ENCODE measurements around the gene LRRC1.

Gene LRRC1

DNA sequence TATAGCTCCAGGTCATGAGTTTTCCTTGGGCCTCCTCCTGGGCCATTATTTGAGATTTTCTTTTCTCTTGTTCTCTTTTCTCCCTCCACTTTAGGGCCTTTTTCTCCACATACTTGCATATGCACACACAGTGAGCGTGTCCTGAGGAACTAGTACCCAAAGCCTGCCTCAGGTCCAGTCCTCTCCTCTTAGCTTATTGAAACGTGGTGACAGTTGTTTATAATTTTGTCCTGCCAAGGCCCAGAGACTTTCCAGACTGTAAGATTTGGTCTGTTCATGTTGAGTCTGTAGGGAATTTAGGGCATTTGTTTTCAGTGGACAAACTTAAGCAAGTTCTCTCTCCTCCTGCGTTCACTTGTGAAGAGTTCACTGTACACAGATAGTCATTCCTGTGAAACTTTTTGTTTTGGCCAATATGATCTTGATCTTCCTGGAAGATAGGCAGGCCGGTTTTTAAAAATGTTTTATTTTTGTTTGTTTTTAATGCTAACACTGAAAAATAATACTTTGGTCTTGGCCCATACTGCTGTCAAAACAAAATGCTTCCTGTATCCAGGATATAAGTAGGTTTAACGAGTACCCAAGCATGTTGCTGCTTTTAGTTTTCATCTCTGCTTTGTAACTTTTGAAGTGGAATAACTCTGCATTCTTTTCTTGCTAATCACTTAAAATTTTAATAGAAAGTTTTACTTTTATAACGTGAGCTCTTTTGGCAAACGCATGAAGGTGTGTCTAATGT, 20.7 kb downstream of the LRRC1 start:
- Histone ChIP-seq H3K4me3 (no peak overlapping the region), H3K9ac (no peak overlapping the region), H3K4me1 (peaks cover 0 to 16% (median 13%) of the 10 kb centered on the region in 10 experiments; a peak in 12 of 20 replicates), H4K20me1 (no peaks in the 10 kb centered on the region; a peak in 1 of 22 replicates), H3K4me2 (no peak overlapping the region), H3K27me3 (no peaks in the 10 kb centered on the region), H3K36me3 (no peaks in the 10 kb centered on the region), H3K27ac (no peak overlapping the region), H3K9me3 (replicated peaks in 1 of 11) (no peaks in the 10 kb centered on the region)
- TF ChIP-seq Cebpa-rat (IDR thresholded peaks at IDR 0.05): no peak

- H3K36me3 ChIP-seq: no peaks in the 10 kb centered on the region
- H3K4me2 ChIP-seq: no peak overlapping the region
- H3K27me3 ChIP-seq: no peaks in the 10 kb centered on the region
- no peak for TF ChIP-seq Cebpa-rat (IDR thresholded peaks at IDR 0.05)
- no peaks in the 10 kb centered on the region for H3K9me3 ChIP-seq (replicated peaks in 1 of 11)
- peaks cover 0 to 7% (median 4%) of the 10 kb centered on the region in 10 experiments; a peak in 5 of 20 replicates for H3K4me1 ChIP-seq
- H3K27ac ChIP-seq: no peak overlapping the region
- H3K9ac ChIP-seq: no peak overlapping the region
- no peak overlapping the region for H3K4me3 ChIP-seq
- H4K20me1 ChIP-seq: no peaks in the 10 kb centered on the region
Observed at GRCh38 chr6:53818858-53819609, 24.2 kb downstream of the LRRC1 start.

- TF ChIP-seq Cebpa-rat (IDR thresholded peaks at IDR 0.05): no peak
- no peaks in the 10 kb centered on the region for H3K27me3 ChIP-seq
- no peak overlapping the region for H3K27ac ChIP-seq
- no peak overlapping the region for H3K9ac ChIP-seq
- H3K4me1 ChIP-seq: no peaks in the 10 kb centered on the region
- H4K20me1 ChIP-seq: no peaks in the 10 kb centered on the region
- no peaks in the 10 kb centered on the region for H3K36me3 ChIP-seq
- 0 out of 22 replicates have a peak, but pooled peaks cover 0 to 5% (median 0%) of the 10 kb centered on the region in 11 experiments for H3K9me3 ChIP-seq (replicated peaks in 1 of 11)
- H3K4me3 ChIP-seq: no peak overlapping the region
- H3K4me2 ChIP-seq: no peak overlapping the region
Observed at GRCh38 chr6:53822401-53823125, 27.8 kb downstream of the LRRC1 start.

DNA sequence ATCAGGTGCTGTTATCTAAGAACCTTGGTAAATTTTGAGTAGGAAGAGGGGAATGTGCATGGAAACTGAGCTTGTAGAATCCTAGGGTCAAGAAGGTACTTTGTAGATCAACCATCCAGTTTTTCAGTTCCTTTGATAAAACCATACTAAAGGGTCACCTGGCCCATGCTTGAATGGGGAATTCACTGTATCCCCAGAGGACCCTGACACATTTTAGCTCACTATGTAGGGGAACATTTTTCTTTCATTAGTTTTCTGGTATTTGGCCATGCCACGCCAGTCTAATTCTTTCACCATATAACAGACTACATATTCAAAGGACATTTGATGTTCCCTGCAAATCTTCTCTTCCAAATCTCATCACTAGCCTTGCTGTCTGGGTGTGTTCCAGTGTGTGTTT, 29.9 kb downstream of the LRRC1 start:
- no peaks in the 10 kb centered on the region for H3K4me1 ChIP-seq
- H3K4me2 ChIP-seq: no peak overlapping the region
- H3K27me3 ChIP-seq: no peaks in the 10 kb centered on the region
- 0 out of 22 replicates have a peak, but pooled peaks cover 0 to 5% (median 0%) of the 10 kb centered on the region in 11 experiments for H3K9me3 ChIP-seq (replicated peaks in 1 of 11)
- no peak overlapping the region for H3K4me3 ChIP-seq
- no peak overlapping the region for H3K27ac ChIP-seq
- no peaks in the 10 kb centered on the region for H3K36me3 ChIP-seq
- no peak for TF ChIP-seq Cebpa-rat (IDR thresholded peaks at IDR 0.05)
- peaks cover 0 to 5% (median 0%) of the 10 kb centered on the region in 11 experiments; a peak in 1 of 22 replicates for H4K20me1 ChIP-seq
- H3K9ac ChIP-seq: no peak overlapping the region

DNA sequence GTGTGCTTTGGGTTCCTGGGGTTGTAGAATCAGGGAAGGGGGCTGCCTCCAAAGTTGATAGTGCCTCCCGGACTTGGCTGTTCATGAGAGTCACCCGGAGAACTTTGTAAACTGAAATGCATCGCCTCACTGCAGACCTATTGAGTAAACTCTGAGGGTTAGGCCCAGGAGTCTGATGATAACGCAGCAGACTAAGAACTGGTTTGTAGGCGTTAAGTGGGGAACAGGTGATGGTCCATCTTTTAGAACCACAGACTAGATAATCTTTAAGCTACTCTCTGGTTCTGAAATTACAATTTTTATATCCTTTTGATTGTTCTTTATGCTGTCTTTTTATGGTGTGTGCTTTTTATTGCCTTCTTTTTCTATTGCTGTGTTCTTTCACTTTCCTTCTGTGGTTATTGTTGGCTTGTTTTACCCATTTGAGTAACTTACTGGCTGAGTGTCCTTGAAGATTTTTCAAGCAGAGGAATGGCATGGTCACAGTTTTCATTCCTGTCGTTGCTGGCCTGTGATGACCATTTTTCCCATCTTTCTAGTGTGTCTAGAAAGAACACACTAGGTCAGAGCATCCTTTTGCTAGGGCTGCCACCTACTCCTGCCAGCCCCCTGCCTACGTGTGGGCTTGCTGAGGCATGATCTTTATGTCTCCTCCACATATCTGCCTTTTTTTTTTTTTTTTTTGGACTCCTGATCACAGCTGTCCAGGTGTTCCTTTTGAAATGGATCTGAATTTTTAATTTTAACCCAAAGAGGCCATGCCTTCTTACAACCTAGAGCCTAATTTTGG, 30.9 kb downstream of the LRRC1 start:
- Histone ChIP-seq H3K9me3 (replicated peaks in 1 of 11) (0 out of 22 replicates have a peak, but pooled peaks cover 0 to 5% (median 0%) of the 10 kb centered on the region in 11 experiments), H3K4me1 (no peaks in the 10 kb centered on the region), H3K4me2 (no peak overlapping the region), H3K27ac (no peak overlapping the region), H3K9ac (no peak overlapping the region), H4K20me1 (peaks cover 0 to 9% (median 0%) of the 10 kb centered on the region in 11 experiments; a peak in 1 of 22 replicates), H3K36me3 (no peaks in the 10 kb centered on the region), H3K4me3 (no peak overlapping the region), H3K27me3 (no peaks in the 10 kb centered on the region)
- TF ChIP-seq Cebpa-rat (IDR thresholded peaks at IDR 0.05): no peak

- Histone ChIP-seq H3K36me3 (no peaks in the 10 kb centered on the region), H3K9ac (no peak overlapping the region), H3K4me2 (no peak overlapping the region), H3K9me3 (replicated peaks in 1 of 11) (0 out of 22 replicates have a peak, but pooled peaks cover 0 to 5% (median 0%) of the 10 kb centered on the region in 11 experiments), H4K20me1 (peaks cover 0 to 9% (median 0%) of the 10 kb centered on the region in 11 experiments; a peak in 1 of 22 replicates), H3K4me1 (no peaks in the 10 kb centered on the region), H3K27me3 (no peaks in the 10 kb centered on the region), H3K4me3 (no peak overlapping the region), H3K27ac (no peak overlapping the region)
- no peak for TF ChIP-seq Cebpa-rat (IDR thresholded peaks at IDR 0.05)
Observed at GRCh38 chr6:53827531-53827930, 32.7 kb downstream of the LRRC1 start.

GRCh38 chr6:53828215-53828614, 33.4 kb downstream of the LRRC1 start:
- H3K27me3 ChIP-seq: no peaks in the 10 kb centered on the region
- no peak overlapping the region for H3K4me3 ChIP-seq
- TF ChIP-seq Cebpa-rat (IDR thresholded peaks at IDR 0.05): no peak
- H3K4me1 ChIP-seq: no peaks in the 10 kb centered on the region
- H3K9me3 ChIP-seq (replicated peaks in 1 of 11): 0 out of 22 replicates have a peak, but pooled peaks cover 0 to 5% (median 0%) of the 10 kb centered on the region in 11 experiments
- H4K20me1 ChIP-seq: peaks cover 0 to 9% (median 0%) of the 10 kb centered on the region in 11 experiments; a peak in 1 of 22 replicates
- H3K27ac ChIP-seq: no peak overlapping the region
- H3K4me2 ChIP-seq: no peak overlapping the region
- no peak overlapping the region for H3K9ac ChIP-seq
- H3K36me3 ChIP-seq: no peaks in the 10 kb centered on the region

GRCh38 chr6:53828966-53829697, 34.3 kb downstream of the LRRC1 start:
- no peak for TF ChIP-seq Cebpa-rat (IDR thresholded peaks at IDR 0.05)
- no peak overlapping the region for H3K27ac ChIP-seq
- H3K27me3 ChIP-seq: no peaks in the 10 kb centered on the region
- no peak overlapping the region for H3K4me2 ChIP-seq
- peaks cover 0 to 9% (median 0%) of the 10 kb centered on the region in 11 experiments; a peak in 1 of 22 replicates for H4K20me1 ChIP-seq
- no peak overlapping the region for H3K9ac ChIP-seq
- H3K4me3 ChIP-seq: no peak overlapping the region
- no peaks in the 10 kb centered on the region for H3K4me1 ChIP-seq
- no peaks in the 10 kb centered on the region for H3K36me3 ChIP-seq
- 0 out of 22 replicates have a peak, but pooled peaks cover 0 to 5% (median 0%) of the 10 kb centered on the region in 11 experiments for H3K9me3 ChIP-seq (replicated peaks in 1 of 11)
